Measurements from ENCODE around the gene MMRN1.

Gene MMRN1

GRCh38 chr4:89995006-89995405 is 100.4 kb downstream of the MMRN1 start:
- Histone ChIP-seq H3K4me2 (ENCODE audit: low read depth, low read length) (no peak overlapping the region), H4K20me1 (ENCODE audit: insufficient read depth, low read length) (no peaks in the 10 kb centered on the region), H3F3A (ENCODE audit: insufficient read depth, low read length) (no peaks in the 10 kb centered on the region), H3K9me3 (replicated peaks; ENCODE audit: insufficient read depth, low read length) (no peaks in the 10 kb centered on the region), H3K27me3 (replicated peaks; ENCODE audit: insufficient read depth, low read length) (no peaks in the 10 kb centered on the region), H2AFZ (ENCODE audit: low read length) (no peak overlapping the region), H3K4me3 (ENCODE audit: low read length) (no peak overlapping the region), H3K9ac (ENCODE audit: low read length) (no peak overlapping the region), H3K27ac (ENCODE audit: low read length) (no peak overlapping the region), H3K36me3 (replicated peaks; ENCODE audit: insufficient read depth, low read length) (no peaks in the 10 kb centered on the region), H3K9me2 (replicated peaks; ENCODE audit: insufficient read depth, low read length) (no peaks in the 10 kb centered on the region), H3K4me1 (ENCODE audit: low read length) (no peaks in the 10 kb centered on the region), H3K79me2 (ENCODE audit: low read length) (no peaks in the 10 kb centered on the region)
- no peak for DNase-seq
- TF ChIP-seq EZH2 (optimal IDR thresholded peaks at IDR 0.05; ENCODE audit: low read depth, low read length) (no peak), EZH2phosphoT487 (IDR thresholded peaks at IDR 0.05; ENCODE audit: low read length) (no peak), CTCF (IDR thresholded peaks at IDR 0.05; ENCODE audit: low read length) (no peak)

- no peaks in the 10 kb centered on the region for H3K9me2 ChIP-seq (replicated peaks; ENCODE audit: insufficient read depth, low read length)
- TF ChIP-seq EZH2 (optimal IDR thresholded peaks at IDR 0.05; ENCODE audit: low read depth, low read length) (no peak), EZH2phosphoT487 (IDR thresholded peaks at IDR 0.05; ENCODE audit: low read length) (no peak), CTCF (IDR thresholded peaks at IDR 0.05; ENCODE audit: low read length) (no peak)
- H3K9ac ChIP-seq (ENCODE audit: low read length): no peak overlapping the region
- H3K27me3 ChIP-seq (replicated peaks; ENCODE audit: insufficient read depth, low read length): no peaks in the 10 kb centered on the region
- H3K4me3 ChIP-seq (ENCODE audit: low read length): no peak overlapping the region
- no peak overlapping the region for H3K27ac ChIP-seq (ENCODE audit: low read length)
- H3F3A ChIP-seq (ENCODE audit: insufficient read depth, low read length): no peaks in the 10 kb centered on the region
- H3K79me2 ChIP-seq (ENCODE audit: low read length): no peaks in the 10 kb centered on the region
- H3K4me1 ChIP-seq (ENCODE audit: low read length): no peaks in the 10 kb centered on the region
- DNase-seq: no peak
- no peak overlapping the region for H3K4me2 ChIP-seq (ENCODE audit: low read depth, low read length)
- H3K36me3 ChIP-seq (replicated peaks; ENCODE audit: insufficient read depth, low read length): no peaks in the 10 kb centered on the region
- no peak overlapping the region for H2AFZ ChIP-seq (ENCODE audit: low read length)
- no peaks in the 10 kb centered on the region for H4K20me1 ChIP-seq (ENCODE audit: insufficient read depth, low read length)
- H3K9me3 ChIP-seq (replicated peaks; ENCODE audit: insufficient read depth, low read length): no peaks in the 10 kb centered on the region
Observed at GRCh38 chr4:89995814-89996213, 101.2 kb downstream of the MMRN1 start.

GRCh38 chr4:89997171-89997704 is 102.6 kb downstream of the MMRN1 start:
- H3K9me3 ChIP-seq (replicated peaks; ENCODE audit: insufficient read depth, low read length): no peaks in the 10 kb centered on the region

More at GRCh38 chr4:89997171-89997704, 102.6 kb downstream of the MMRN1 start:
- H3F3A ChIP-seq (ENCODE audit: insufficient read depth, low read length): no peaks in the 10 kb centered on the region
- H3K4me1 ChIP-seq (ENCODE audit: low read length): no peaks in the 10 kb centered on the region
- TF ChIP-seq CTCF (IDR thresholded peaks at IDR 0.05; ENCODE audit: low read length) (no peak), EZH2phosphoT487 (IDR thresholded peaks at IDR 0.05; ENCODE audit: low read length) (no peak), EZH2 (optimal IDR thresholded peaks at IDR 0.05; ENCODE audit: low read depth, low read length) (no peak)
- H2AFZ ChIP-seq (ENCODE audit: low read length): no peak overlapping the region
- H3K9ac ChIP-seq (ENCODE audit: low read length): no peak overlapping the region
- no peaks in the 10 kb centered on the region for H3K9me2 ChIP-seq (replicated peaks; ENCODE audit: insufficient read depth, low read length)
- H3K4me2 ChIP-seq (ENCODE audit: low read depth, low read length): no peak overlapping the region
- no peak for DNase-seq
- no peaks in the 10 kb centered on the region for H3K36me3 ChIP-seq (replicated peaks; ENCODE audit: insufficient read depth, low read length)
- no peak overlapping the region for H3K27ac ChIP-seq (ENCODE audit: low read length)
- no peaks in the 10 kb centered on the region for H4K20me1 ChIP-seq (ENCODE audit: insufficient read depth, low read length)
- H3K27me3 ChIP-seq (replicated peaks; ENCODE audit: insufficient read depth, low read length): no peaks in the 10 kb centered on the region
- no peak overlapping the region for H3K4me3 ChIP-seq (ENCODE audit: low read length)
- H3K79me2 ChIP-seq (ENCODE audit: low read length): no peaks in the 10 kb centered on the region

Measured in MM.1S (cell line).